GM19463 (cell line): ENCODE results near the gene ZBTB46.
A peak's percentile ranks its signal among the peaks of the same experiment; 100 is the strongest.
"Not testable (repeated sequence)": the region's sequence is repeated elsewhere in the genome, so short reads cannot be mapped to it uniquely, and the experiment has no call there.

Experiments
- ATAC-seq: cut with Tn5 transposase; IDR thresholded peaks from one replicate; pipeline ENCODE4 v1.9.1; 2021; ENCODE audit warnings: mild to moderate bottlenecking, moderate library complexity; ENCODE audit not compliant: unreplicated experiment

Gene ZBTB46

GRCh38 chr20:63859166-63859699 is 28.2 kb upstream of the ZBTB46 start:
- no peak for ATAC-seq

- no peak for ATAC-seq
Measured at GRCh38 chr20:63858393-63859165, 27.5 kb upstream of the ZBTB46 start.

DNA sequence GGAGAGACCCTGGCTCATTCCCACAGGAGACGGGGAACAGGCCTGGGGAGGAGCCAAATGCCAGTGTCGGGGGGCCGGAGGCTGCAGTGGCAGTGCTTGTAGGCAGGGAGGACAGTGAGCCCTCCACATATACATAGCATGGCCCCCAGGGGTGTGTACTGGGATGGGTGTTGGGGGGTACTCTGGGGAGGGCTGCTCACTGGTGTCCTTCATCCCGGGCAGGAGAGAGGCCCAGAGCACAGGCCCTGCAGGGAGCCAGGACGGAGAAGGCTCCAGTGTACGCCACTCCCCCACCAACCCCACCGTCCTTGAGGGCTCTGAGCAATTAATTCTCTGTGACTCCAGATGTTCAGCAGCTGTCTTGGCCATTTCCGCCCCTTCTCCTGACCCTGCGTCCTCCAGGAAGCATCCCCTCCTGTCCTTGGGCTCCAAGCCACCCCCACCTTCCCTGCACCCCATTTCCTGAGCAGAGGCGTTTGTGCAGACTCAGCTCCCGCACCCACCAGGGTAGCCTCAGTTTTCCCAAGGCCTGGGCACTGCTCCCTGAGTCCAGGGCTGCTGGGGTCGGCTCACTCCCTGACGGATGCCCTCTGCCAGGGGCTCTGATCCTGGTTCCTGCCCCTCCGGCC is 26.8 kb upstream of the ZBTB46 start:
- no peak for ATAC-seq

DNA sequence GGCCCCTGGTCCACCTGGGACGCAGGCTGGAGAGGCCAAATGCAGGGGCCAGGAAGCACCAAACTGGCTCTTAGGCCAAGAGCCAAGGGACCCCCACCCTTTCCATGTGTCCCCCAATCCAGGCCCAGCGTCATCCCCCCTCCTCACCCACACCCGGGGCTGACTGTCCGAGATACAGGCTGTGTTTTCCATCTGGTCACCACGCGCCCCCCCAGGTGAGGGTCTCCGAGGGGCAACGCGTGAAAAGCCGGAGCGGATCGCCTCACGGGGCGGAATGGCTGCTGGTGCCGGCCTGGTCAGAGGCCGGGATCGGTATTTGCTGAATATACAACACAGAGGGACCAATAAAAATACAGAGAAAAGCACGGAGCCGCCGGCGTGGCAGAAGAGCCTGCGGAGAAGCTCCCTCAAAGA is 25.0 kb upstream of the ZBTB46 start:
- no peak for ATAC-seq

- no peak for ATAC-seq
Measured at GRCh38 chr20:63855363-63856097, 24.5 kb upstream of the ZBTB46 start.

GRCh38 chr20:63854766-63855362 is 23.8 kb upstream of the ZBTB46 start:
- no peak for ATAC-seq

GRCh38 chr20:63854069-63854765 is 23.2 kb upstream of the ZBTB46 start:
- ATAC-seq, result no peak

- ATAC-seq, result not testable (repeated sequence)
Measured at GRCh38 chr20:63853733-63854068, 22.6 kb upstream of the ZBTB46 start.

- not testable (repeated sequence) for ATAC-seq
Measured at GRCh38 chr20:63851548-63851943, 20.5 kb upstream of the ZBTB46 start.

DNA sequence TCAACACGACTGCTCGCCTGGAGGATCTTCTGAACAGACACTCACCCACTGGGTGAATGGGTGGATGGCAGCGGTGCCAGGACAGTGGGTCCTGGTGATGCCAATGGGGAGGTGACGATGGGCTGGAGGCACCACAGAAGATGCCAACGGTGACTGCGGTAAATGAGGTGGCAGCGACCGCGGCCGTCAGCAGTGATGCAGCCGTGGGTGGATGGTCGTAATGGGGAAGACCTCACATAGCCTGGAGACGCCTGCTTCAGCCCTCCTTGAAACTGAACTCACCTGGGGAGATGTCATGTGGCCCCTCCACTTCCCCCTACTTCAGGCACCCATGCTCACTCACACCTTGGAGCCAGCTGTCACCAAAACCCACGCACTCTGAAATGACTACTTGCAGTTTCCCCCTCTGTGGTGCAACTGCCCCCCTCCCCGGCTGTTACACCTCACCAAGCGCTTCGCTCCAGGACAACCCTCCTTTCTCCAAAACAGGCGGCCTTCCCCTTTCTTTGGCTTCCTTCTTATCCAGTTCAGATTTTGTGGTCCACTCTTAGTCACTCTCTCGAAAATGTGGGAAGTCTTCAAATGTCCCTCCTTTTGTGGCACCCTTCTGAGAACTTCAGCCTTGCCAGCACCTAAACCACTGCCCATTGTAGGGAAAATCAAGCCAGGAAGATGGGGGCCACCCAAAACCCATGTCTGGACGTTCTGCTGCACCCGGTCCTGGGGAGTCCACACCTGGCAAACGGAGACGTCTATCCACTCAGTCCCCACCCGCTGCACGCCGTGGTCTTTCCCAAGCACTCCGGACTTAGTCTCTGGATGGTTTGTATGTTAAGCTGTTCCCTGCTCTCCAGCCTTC is 19.9 kb upstream of the ZBTB46 start:
- ATAC-seq, result peak; percentile 79

GRCh38 chr20:63848003-63848911 is 17.2 kb upstream of the ZBTB46 start:
- no peak for ATAC-seq

GRCh38 chr20:63847237-63848002 is 16.4 kb upstream of the ZBTB46 start:
- ATAC-seq, result no peak

- ATAC-seq, result no peak
Measured at GRCh38 chr20:63846888-63847236, 15.8 kb upstream of the ZBTB46 start.

GRCh38 chr20:63846128-63846771 is 15.2 kb upstream of the ZBTB46 start:
- ATAC-seq, result no peak

DNA sequence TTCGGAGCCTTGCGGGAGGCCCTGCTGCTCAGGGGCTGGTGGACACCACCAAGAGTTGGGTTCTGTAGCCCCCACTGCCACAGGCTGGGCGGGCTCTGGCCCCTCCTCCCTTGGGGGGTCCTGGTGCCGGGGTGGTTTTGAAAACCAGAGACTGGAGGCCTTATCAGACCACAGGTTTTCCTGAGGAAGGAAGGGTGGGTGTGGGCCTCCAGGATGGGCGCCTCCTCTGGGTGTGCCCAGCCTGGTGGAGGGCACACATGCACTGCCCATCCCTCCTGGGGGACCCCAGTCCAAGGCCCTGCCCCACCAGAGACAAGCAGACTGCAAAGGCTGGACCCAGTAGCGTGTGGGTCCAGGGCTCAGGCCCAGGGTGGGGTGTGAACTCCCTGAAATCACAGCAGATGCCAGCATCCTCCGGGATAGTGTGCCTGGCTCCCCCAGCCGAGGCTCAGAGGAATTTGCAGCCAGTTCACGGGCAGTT is 13.5 kb upstream of the ZBTB46 start:
- no peak for ATAC-seq

- ATAC-seq, result no peak
Measured at GRCh38 chr20:63843778-63844177, 12.7 kb upstream of the ZBTB46 start.

- ATAC-seq, result no peak
Measured at GRCh38 chr20:63843222-63843621, 12.2 kb upstream of the ZBTB46 start.
